Thyroid gland (tissue), 4 donors: ENCODE results near the gene OR51B2.

Experiments
- POLR2A ChIP-seq, 2 donors: fragments of 450-650 bp; IDR thresholded peaks; one replicate each; pipeline ENCODE4 v1.6.1; 2017; ENCODE audit warnings: antibody characterized with exemption in 2 of 2, mild to moderate bottlenecking in 2 of 2, moderate library complexity in 1 of 2
- TF ChIP-seq, protein P1 (sequence below), 6 experiments: fragments of 200-600 bp in 3 of 6; fragments of 450-650 bp in 3 of 6; sonication (generic) in 3 of 6; IDR thresholded peaks; one replicate each; pipeline ENCODE4 v1.5.1; 2016 to 2019; ENCODE audit warnings: antibody characterized with exemption in 6 of 6, mild to moderate bottlenecking in 2 of 6, inconsistent platforms in 1 of 6, moderate library complexity in 1 of 6

- TF ChIP-seq, protein P1, sequence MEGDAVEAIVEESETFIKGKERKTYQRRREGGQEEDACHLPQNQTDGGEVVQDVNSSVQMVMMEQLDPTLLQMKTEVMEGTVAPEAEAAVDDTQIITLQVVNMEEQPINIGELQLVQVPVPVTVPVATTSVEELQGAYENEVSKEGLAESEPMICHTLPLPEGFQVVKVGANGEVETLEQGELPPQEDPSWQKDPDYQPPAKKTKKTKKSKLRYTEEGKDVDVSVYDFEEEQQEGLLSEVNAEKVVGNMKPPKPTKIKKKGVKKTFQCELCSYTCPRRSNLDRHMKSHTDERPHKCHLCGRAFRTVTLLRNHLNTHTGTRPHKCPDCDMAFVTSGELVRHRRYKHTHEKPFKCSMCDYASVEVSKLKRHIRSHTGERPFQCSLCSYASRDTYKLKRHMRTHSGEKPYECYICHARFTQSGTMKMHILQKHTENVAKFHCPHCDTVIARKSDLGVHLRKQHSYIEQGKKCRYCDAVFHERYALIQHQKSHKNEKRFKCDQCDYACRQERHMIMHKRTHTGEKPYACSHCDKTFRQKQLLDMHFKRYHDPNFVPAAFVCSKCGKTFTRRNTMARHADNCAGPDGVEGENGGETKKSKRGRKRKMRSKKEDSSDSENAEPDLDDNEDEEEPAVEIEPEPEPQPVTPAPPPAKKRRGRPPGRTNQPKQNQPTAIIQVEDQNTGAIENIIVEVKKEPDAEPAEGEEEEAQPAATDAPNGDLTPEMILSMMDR (IDR thresholded peaks at IDR 0.05): no peak
- no peak for TF ChIP-seq POLR2A (IDR thresholded peaks at IDR 0.05)
Observed at GRCh38 chr11:5285703-5286340, 38.3 kb downstream of the OR51B2 start.
